ENCODE measurements around the gene SPEG.
"Not testable (repeated sequence)": the region's sequence is repeated elsewhere in the genome, so short reads cannot be mapped to it uniquely, and the experiment has no call there.

The SPEG gene

GRCh38 chr2:219404291-219404910, 30.2 kb upstream of the SPEG start:
- DNase-seq (ENCODE audit: low read depth), result no peak
- H3K4me3 ChIP-seq (ENCODE audit: low read depth, low read length), result no peak overlapping the region

- no peak for DNase-seq (ENCODE audit: low read depth)
- no peak overlapping the region for H3K4me3 ChIP-seq (ENCODE audit: low read depth, low read length)
Measured at GRCh38 chr2:219404954-219405353, 29.7 kb upstream of the SPEG start.

GRCh38 chr2:219405451-219405850, 29.2 kb upstream of the SPEG start:
- H3K4me3 ChIP-seq (ENCODE audit: low read depth, low read length), result no peak overlapping the region
- no peak for DNase-seq (ENCODE audit: low read depth)

GRCh38 chr2:219405958-219406860, 28.4 kb upstream of the SPEG start:
- no peak for DNase-seq (ENCODE audit: low read depth)
- no peak overlapping the region for H3K4me3 ChIP-seq (ENCODE audit: low read depth, low read length)

GRCh38 chr2:219406861-219407230, 27.8 kb upstream of the SPEG start:
- DNase-seq (ENCODE audit: low read depth), result peak; percentile 81
- no peak overlapping the region for H3K4me3 ChIP-seq (ENCODE audit: low read depth, low read length)

GRCh38 chr2:219407343-219407742, 27.3 kb upstream of the SPEG start:
- DNase-seq (ENCODE audit: low read depth); H3K4me3 ChIP-seq (ENCODE audit: low read depth, low read length): not testable (repeated sequence)

GRCh38 chr2:219408204-219408603, 26.4 kb upstream of the SPEG start:
- no peak for DNase-seq (ENCODE audit: low read depth)

GRCh38 chr2:219408631-219409030, 26.0 kb upstream of the SPEG start:
- no peak for DNase-seq (ENCODE audit: low read depth)
- no peak overlapping the region for H3K4me3 ChIP-seq (ENCODE audit: low read depth, low read length)

More at GRCh38 chr2:219408204-219408603, 26.4 kb upstream of the SPEG start:
- no peak overlapping the region for H3K4me3 ChIP-seq (ENCODE audit: low read depth, low read length)

- no peak for DNase-seq (ENCODE audit: low read depth)
Measured at GRCh38 chr2:219409619-219410018, 25.0 kb upstream of the SPEG start.

GRCh38 chr2:219410390-219410789, 24.3 kb upstream of the SPEG start:
- no peak overlapping the region for H3K4me3 ChIP-seq (ENCODE audit: low read depth, low read length)
- DNase-seq (ENCODE audit: low read depth), result no peak

More at GRCh38 chr2:219409619-219410018, 25.0 kb upstream of the SPEG start:
- no peak overlapping the region for H3K4me3 ChIP-seq (ENCODE audit: low read depth, low read length)

GRCh38 chr2:219414857-219415256, 19.8 kb upstream of the SPEG start:
- no peak overlapping the region for H3K4me3 ChIP-seq (ENCODE audit: low read depth, low read length)
- DNase-seq (ENCODE audit: low read depth), result no peak

GRCh38 chr2:219415580-219416234, 18.9 kb upstream of the SPEG start:
- no peak overlapping the region for H3K4me3 ChIP-seq (ENCODE audit: low read depth, low read length)
- no peak for DNase-seq (ENCODE audit: low read depth)

GRCh38 chr2:219416235-219416602, 18.4 kb upstream of the SPEG start:
- DNase-seq (ENCODE audit: low read depth), result no peak
- no peak overlapping the region for H3K4me3 ChIP-seq (ENCODE audit: low read depth, low read length)

GRCh38 chr2:219416938-219417337, 17.7 kb upstream of the SPEG start:
- DNase-seq (ENCODE audit: low read depth), result no peak
- no peak overlapping the region for H3K4me3 ChIP-seq (ENCODE audit: low read depth, low read length)

- no peak overlapping the region for H3K4me3 ChIP-seq (ENCODE audit: low read depth, low read length)
- DNase-seq (ENCODE audit: low read depth), result no peak
Measured at GRCh38 chr2:219417374-219417773, 17.3 kb upstream of the SPEG start.

GRCh38 chr2:219418155-219419011, 16.3 kb upstream of the SPEG start, which contains the start of gene DES:
Gene DES, plus strand, starts transcription at chr2:219418377. Its CDS starts 86 bp downstream, at chr2:219418463.
- no peak for DNase-seq (ENCODE audit: low read depth)
- H3K4me3 ChIP-seq (ENCODE audit: low read depth, low read length), result peak within 1 kb of the TSS; percentile 60

- no peak for DNase-seq (ENCODE audit: low read depth)
- H3K4me3 ChIP-seq (ENCODE audit: low read depth, low read length), result peak overlapping the region; percentile 60
Measured at GRCh38 chr2:219419012-219419324, 15.7 kb upstream of the SPEG start.

GRCh38 chr2:219419331-219420197, 15.1 kb upstream of the SPEG start:
- peak overlapping the region; percentile 60 for H3K4me3 ChIP-seq (ENCODE audit: low read depth, low read length)
- DNase-seq (ENCODE audit: low read depth), result no peak

- peak overlapping the region; percentile 60 for H3K4me3 ChIP-seq (ENCODE audit: low read depth, low read length)
- DNase-seq (ENCODE audit: low read depth), result no peak
Measured at GRCh38 chr2:219420687-219421086, 14.0 kb upstream of the SPEG start.

All from skeletal muscle cell (primary cell).